ENCODE data around the gene CDK16. TPM values are rescaled to one million over a fixed set of nuclear protein-coding genes. Genes with fewer than 3 reads are reported as not detected.
"Not testable (repeated sequence)": the region's sequence is repeated elsewhere in the genome, so short reads cannot be mapped to it uniquely, and the experiment has no call there.

The CDK16 gene
- total RNA-seq, 1 donor, result 65.4 TPM

- no peak for DNase-seq (ENCODE audit: low read depth in 2 of 3, low spot score in 2 of 3)
These were observed 28.9 kb downstream of the CDK16 start for GRCh38 chrX:47247206-47247998.

GRCh38 chrX:47247999-47248320 lies 29.5 kb downstream of the CDK16 start:
- DNase-seq (ENCODE audit: low read depth in 2 of 3, low spot score in 2 of 3), result no peak

GRCh38 chrX:47248576-47248975 lies 30.1 kb downstream of the CDK16 start:
- no peak for DNase-seq (ENCODE audit: low read depth in 2 of 3, low spot score in 2 of 3)

- no peak for DNase-seq (ENCODE audit: low read depth in 2 of 3, low spot score in 2 of 3)
These were observed 31.5 kb downstream of the CDK16 start for GRCh38 chrX:47250017-47250347.

- not testable (repeated sequence) for DNase-seq (ENCODE audit: low read depth in 2 of 3, low spot score in 2 of 3)
These were observed 39.1 kb downstream of the CDK16 start for GRCh38 chrX:47257620-47258019.

- no peak for DNase-seq (ENCODE audit: low read depth in 2 of 3, low spot score in 2 of 3)
These were observed 46.1 kb downstream of the CDK16 start for GRCh38 chrX:47264483-47265173.

- DNase-seq (ENCODE audit: low read depth in 2 of 3, low spot score in 2 of 3), result no peak
These were observed 48.2 kb downstream of the CDK16 start for GRCh38 chrX:47266643-47267042.

GRCh38 chrX:47272013-47272408 lies 53.5 kb downstream of the CDK16 start:
- no peak for DNase-seq (ENCODE audit: low read depth in 2 of 3, low spot score in 2 of 3)

GRCh38 chrX:47273011-47273730 lies 54.7 kb downstream of the CDK16 start:
- DNase-seq (ENCODE audit: low read depth in 2 of 3, low spot score in 2 of 3), result no peak

- DNase-seq (ENCODE audit: low read depth in 2 of 3, low spot score in 2 of 3), result no peak
These were observed 60.2 kb downstream of the CDK16 start for GRCh38 chrX:47278691-47279090.

Other genes starting within 250 kb of the CDK16 start
- not detected for gene RGN, start 140.2 kb upstream of the CDK16 start, total RNA-seq
- 59.8 TPM for gene NDUFB11, start 74.0 kb upstream of the CDK16 start, total RNA-seq
- gene RBM10, start 73.5 kb upstream of the CDK16 start, total RNA-seq, result 80.8 TPM
- 224 TPM for gene UBA1, start 24.9 kb upstream of the CDK16 start, total RNA-seq
- 110 TPM for gene USP11, start 14.3 kb downstream of the CDK16 start, total RNA-seq
- gene ZNF157, start 151.9 kb downstream of the CDK16 start, total RNA-seq, result 0.54 TPM

Measured in hematopoietic multipotent progenitor cell (in vitro differentiated cells).